Fibroblast of skin of left quadriceps (primary cell): Measurements from ENCODE around the gene REN.

Experiments used
- DNase-seq, 2 experiments: peaks; one replicate each; pipeline ENCODE4 v3.0.0-alpha.2; 2013; ENCODE audit warnings: low read depth in 2 of 2

REN gene

GRCh38 chr1:204110894-204111633, 55.1 kb downstream of the REN start:
- DNase-seq: no peak

GRCh38 chr1:204108312-204109141, 57.6 kb downstream of the REN start:
- DNase-seq: no peak

- DNase-seq: no peak
These were observed 58.2 kb downstream of the REN start for GRCh38 chr1:204107892-204108291.

- no peak for DNase-seq
These were observed 59.3 kb downstream of the REN start for GRCh38 chr1:204106825-204107224.

- DNase-seq: no peak
These were observed 61.0 kb downstream of the REN start for GRCh38 chr1:204105131-204105515.
